GM21447 (cell line): ENCODE results near the gene MSANTD2.
A peak's percentile ranks its signal among the peaks of the same experiment; 100 is the strongest.
"Not testable (repeated sequence)": the region's sequence is repeated elsewhere in the genome, so short reads cannot be mapped to it uniquely, and the experiment has no call there.

Experiments used
- ATAC-seq: cut with Tn5 transposase; IDR thresholded peaks from one replicate; pipeline ENCODE4 v1.9.1; 2021; ENCODE audit not compliant: unreplicated experiment

The MSANTD2 gene

DNA sequence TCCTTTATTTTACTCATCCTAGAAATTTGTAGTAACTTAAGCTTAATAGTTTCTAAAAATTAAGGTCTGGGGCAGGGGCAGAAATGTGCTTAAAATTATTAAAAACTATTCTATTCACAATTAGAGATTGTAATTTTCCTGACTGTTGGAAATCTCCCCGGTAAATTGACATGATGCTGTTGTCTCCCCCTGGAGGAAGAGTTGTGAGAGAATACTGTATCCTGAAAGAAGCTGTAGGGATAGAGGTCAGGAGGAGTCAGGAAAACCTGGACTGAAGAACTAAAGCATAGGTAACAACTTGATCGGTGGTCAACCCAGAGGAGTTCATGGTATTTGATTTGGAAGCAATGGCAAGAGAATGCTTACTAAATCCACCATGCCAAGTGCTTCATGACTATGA, 21.9 kb downstream of the MSANTD2 start:
- ATAC-seq, result no peak

DNA sequence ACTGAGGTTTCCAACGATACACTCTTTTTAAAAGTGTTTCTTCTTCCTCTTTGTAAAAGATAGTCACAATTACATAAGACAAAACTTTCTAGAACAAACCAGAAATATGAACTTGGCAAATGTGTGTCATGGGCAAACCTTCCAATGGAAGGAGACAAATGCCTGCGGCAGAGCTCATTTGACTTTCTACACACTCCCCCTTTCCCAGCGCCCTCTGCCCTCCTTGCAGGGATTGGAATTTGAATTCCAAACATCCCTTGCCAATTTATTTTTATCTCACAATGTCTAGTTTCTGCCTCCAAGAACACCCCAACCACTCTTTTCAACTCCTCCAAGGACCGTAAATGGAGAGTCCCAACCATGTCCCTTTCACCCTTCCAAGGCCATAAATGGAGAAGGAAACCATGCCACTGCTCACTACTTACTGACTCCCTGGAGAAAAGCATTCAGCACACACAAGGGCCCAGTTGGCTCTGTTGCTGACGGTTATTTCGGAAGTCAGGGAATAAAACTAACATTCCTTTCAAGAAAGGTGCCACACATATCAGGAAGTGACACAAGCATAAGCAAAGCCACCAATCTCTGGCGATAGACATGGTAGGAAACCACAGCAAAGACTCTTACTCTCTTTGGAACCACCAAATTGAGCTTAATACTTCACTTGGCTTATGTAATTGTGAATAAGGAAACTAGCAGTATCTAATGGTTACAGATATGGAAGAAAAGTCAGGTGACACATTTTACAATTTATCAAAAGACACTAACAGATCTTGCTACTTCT, 23.2 kb downstream of the MSANTD2 start:
- no peak for ATAC-seq

DNA sequence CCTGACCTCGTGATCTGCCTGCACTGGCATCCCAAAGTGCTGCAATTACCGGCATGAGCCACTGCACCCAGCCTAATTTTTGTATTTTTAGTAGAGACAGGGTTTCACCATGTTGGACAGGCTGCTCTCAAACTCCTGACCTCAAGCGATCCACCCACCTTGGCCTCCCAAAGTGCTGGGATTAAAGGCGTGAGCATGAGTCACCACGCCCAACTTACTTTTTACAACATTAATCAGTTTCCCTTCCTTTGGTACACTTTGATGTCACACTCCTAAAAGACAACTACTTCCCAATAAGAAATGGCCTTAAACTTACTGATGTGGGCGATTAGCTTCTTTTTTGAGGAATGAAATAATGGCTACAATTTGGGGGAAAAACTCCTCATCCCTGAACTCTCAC, 29.2 kb downstream of the MSANTD2 start:
- not testable (repeated sequence) for ATAC-seq

DNA sequence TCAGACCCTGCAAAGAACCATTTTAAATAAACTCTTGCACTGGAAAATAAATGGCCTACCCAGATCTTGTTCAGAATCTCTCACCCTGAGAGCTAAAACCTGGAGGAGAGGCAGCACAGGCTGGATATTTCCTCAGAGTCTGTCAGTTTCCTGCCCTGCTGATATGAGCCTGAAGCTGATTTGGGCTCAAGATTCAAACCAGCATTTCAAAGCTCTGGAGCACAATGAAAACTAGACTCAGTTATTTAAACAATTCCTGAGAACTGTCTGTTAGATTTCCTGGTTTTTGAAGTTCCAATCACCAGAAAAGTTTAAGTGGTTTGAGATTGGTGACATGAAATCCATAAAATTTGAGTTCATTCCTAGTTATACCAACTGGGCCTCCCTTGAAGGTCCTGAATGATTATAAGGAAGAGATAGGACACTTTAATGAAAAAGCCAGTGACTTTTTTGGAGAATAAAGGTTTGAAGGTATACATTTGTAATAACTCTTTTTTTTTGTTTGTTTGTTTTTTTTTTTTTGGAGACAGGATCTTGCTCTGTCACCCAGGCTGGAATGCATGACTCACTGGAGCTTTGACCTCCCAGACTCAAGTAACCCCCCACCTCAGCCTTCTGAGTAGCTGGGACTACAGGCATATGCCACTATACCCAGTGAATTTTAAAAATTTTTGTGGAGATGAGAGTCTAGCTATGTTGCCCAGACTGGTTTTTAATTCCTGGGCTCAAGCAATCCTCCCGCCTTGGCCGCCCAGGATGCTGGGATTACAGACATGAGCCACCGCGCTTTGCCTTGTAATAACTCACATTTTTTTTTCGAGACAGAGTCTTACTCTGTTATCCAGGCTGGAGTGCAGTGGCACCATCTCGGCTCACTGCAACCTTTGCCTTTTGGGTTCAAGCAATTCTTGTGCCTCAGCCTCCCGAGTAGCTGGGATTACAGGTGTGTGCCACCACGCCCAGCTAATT, 30.1 kb downstream of the MSANTD2 start:
- ATAC-seq, result no peak

DNA sequence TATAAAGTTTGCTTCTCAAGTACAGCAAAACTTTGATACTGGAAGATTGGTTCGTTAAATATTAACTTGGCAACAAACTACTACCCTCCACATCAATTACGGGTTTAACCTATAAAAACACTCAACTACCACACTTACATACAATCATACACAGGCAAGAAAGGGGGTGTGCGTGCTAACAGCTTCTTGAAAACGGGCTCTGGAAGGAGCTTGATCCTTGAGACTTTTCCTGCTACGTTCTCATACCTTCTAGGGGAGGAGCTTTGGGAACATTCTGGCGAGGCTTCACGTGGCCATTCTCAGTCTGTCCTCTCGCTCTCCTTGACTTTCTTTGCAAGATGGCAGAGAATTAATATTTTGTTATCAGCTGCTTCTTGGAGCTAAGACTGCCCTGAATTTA, 31.3 kb downstream of the MSANTD2 start:
- ATAC-seq, result no peak

DNA sequence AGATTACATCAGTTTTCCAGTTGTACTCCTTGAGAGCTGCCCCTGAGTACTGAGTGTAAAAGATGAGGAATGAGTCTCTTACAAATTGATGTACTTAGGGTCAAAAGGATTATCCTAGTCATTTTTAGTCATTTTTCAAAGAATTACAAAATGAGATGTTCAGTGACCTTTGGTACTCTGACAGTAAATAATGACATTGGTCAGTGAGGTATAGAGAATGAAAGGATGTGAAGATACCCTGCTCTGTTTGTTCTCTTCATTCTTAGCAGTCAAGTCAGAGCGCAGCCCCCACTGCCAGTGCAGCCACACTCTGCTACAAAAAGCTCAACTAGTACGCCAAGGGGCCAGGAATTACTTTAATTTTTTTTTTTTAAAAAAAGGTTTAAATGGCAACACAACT, 34.0 kb downstream of the MSANTD2 start:
- ATAC-seq, result no peak

DNA sequence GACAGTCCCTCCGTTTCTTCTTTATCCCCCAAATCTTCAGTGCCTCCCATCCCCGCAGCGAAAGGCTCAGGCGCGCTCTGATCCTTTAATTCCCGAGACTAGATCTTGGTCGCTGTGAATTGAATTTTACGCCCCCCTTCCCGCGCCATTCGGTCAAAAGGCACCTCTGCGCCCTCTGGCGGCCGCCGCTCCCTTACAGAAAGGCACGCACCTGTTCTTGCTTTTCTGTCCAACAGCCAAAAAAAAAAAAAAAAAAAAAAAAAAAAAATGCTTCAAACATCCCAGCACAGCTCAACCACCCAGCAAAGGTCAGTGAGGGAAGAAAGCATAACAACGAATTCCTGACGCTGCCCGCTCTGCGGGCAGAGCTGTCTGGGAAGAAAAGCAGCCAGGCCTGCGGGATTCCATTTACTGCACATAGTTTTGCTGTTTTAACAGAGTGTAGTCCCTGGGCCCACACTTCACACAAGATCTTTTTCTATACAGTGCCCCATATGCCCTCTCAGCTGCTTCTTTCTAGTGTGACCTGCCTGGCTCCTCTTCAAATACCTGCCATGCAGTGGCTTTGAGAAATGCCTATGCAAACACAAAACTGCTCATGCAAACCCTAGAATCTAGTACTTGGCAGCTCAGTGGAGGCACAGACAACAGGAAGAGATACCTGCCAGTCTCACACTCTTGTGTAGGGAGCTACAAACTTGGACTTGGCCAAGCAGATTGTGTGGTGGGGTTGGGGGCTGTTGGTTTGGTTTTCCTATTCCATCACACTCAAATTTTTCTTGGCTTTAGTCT, 36.9 kb downstream of the MSANTD2 start:
- peak; percentile 20 for ATAC-seq

DNA sequence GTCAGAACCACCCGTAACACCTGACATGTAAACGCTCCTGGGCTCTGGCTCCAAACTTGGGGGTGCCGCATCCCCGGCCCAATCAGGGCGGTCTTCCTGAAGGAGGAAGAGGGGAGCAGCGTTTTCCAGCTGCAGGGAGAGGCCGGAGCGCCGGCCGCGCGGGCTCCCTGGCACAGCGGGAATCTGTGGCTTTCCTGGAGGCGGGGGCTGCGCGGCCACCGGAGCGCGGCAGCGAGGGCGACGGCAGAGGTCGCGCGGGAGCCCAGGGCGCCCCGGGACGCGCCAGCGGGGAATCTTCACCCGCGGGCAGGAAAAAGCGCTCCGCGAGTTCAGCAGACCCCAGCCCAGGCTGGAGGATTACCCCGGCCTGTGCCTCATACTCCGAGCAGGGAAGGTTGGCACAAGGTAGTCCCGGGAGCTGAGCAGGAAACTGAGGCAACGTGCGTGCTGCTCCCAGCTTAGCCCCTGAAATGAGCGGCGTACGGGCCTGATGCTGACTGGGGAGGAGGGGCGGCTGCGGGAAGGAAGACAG, 37.5 kb downstream of the MSANTD2 start:
- ATAC-seq, result peak; percentile 10

DNA sequence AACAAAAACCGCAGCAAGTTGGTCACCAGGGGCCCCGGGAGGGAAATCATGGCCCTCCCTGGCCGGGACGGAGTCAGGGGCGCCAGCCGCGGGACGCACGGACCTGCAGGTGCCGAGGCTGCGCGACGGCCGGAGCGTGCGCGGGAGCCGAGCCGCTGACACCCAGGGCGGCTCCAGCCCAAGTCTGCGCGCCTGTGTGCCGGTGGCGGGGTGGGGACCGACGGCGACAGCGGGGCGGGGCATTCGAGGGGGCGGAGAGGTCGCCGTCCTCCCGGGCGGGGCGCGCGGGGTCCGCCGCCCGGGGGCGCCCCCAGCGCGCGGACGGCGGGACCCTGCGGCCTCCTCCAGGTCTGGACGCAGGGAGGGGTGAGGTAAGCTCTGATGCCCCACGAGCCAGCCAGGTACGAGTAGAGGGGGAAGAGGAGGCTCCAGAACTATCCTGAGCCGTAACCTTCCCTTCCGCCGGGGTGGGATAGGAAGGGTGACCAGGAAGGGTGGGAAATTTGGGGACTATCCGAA, 38.0 kb downstream of the MSANTD2 start, which contains the start of gene ESAM:
TSS of gene ESAM (minus strand) at position 186 of the 519 bp plus-strand sequence. CDS start at position 50, 136 bp downstream.
- peak; percentile 49 for ATAC-seq

DNA sequence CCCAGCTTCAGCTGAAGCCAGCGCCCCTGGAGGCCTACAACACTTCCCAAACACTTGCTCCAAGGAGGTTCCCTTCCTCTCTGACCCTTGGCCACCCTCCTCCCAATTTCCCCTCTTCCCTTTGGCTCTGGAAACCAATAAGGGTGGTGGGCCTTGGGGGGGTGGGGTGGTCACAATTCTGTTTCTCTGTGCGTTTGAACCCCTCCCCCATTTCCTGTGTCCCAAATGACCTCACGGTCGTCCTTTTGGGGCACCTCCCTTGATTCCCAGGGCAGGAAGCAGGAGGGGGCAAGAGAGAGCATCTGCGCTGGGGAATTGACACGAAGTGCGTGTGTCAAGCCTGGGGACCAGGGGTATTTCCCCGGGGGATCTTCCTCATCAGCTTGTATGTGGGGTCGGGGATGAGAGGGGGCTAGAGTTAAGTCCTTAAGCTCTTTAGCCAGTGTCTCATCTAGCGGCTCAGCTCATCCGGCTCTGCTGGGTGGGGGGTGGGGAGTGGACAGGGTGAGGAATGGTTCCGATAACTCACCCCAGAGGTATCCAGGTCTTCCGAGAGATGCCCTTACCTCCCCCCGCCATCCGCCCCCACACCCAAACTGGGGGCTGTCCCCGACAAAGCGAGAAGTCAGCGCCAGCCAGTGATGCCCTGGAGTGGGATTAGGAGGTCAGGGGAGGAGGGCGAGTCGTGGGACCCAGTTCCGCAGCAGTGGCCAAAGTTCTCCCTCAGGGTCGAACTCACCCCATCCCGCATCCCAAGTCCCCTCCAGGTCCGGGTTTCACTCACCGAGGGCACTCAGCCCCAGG, 38.7 kb downstream of the MSANTD2 start:
- no peak for ATAC-seq

DNA sequence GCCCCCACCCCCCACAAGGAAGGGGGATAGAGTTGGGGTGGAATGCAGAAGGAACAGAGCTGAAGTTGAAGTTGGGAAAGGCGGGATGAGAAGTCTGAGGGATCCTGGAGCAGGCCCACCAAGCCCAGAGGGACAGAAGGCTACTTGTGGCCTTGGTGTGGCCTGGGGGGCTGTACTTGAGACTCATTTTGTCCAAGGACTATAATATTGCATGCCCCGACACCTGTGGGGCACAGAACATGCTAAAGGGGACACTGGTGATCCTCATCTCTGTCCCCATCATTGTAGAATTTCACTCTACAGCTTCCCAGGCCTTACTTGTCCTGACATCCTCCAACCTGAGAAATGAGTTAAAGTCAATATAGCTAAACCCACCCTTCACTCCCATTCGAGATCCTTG, 39.4 kb downstream of the MSANTD2 start:
- no peak for ATAC-seq

DNA sequence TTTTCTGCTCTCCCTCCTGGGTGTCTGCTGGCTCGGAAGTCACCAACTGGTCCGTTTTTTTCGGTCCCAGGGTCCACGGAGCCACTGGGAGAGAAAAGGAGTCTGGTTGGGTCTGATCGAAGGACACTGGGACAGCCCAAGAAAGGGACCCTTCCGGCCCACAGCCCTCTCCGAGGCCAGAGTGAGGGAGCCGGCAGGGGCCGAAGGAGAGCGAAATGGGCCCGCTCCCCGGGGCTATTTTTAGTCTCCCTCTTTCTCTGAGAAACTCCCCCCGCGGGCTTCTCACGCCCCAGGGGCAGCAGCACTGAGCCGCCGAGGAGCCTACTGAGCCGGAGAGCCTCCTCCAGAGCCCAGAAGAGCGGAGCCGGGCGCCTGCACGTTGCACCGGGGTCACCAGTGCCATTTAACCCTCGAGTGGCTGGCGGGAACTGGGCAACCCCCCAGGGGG, 40.0 kb downstream of the MSANTD2 start:
- no peak for ATAC-seq

DNA sequence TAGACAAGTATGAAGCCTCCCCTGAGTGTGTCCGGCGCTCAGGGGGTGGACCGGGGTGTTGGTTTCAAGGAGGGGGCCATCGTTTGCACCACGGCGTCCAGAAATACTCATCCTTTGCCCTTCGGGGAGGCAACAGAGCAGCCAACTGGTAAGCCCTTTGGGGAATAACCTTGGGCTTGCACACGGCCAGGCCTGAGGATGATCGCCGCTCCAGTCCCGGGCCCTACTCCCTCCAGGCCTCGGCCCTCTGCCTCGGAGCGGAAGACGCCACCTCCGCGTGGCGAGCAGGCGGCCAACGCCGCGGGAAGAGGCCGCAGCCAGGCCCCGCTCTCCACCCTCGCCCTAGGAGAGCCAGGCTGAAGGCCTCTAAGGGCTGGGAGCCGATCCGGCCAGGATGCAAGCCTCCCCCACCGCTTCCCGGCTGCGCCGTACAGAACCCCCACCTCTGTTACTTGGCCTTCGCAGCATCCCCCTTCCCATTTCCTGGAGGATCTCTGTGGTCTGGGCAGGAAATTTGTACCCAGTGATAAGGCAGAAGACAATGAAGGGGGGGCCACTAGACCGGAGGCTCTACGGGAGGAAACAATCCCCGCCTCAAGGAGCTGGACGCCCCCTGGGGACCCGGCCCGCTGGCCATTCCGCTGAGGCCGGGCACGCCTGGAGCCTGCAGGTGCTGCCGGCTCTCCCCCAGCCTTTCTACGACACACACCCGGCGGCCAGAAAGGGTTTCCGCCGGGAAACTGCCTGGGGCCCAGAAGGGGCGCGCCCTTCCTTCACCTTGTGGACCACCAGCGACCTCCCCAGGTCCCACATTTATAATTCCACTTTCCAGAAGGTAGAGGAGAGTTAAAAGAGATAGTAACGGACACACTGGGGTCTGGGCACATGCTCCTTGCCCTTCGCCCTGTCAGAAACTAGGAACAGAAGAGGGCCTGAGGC, 40.7 kb downstream of the MSANTD2 start:
- ATAC-seq, result no peak

DNA sequence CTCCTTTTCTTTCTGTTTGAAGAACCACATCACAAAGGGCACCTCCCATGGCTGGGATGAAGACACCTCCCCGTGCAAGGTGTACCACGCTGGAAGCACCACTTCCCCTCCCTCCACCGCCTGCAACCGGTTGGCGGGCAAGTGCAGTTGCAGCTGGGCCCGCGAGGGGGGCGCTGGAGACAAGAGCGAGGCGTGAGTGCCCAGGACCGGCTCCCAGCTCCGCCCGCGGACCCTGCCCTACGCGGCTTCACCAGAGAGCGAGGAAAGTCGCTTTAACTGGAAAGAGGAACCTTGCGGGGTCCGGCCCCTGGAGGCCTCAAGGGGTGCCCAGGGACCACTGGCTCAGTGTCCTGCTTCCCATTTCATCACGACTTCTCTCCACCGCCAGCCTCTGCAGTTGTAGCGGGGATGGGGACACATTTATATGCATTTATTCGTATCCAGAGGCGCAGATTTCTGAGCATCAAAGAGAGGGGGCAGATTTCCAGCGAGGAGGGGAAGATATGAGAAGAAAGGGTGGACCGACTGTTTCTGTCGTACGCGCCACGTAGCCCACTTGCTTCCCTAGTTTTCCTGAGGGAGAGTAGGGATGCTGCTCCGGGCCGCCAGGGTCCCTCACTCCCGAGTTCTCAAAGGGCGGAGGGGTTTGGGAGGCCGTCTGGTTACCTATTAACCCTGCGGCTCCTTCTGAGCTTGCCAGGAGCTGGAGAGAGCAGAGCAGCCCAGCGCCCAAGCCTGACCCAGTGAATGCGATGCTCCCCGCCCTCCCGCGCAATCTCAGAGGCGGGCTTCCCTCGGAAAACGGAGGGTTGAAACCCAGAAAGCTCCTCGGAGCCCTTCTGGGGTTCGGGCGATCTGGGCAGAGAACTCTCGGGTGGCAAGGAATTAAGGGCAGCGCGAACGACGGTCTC, 41.6 kb downstream of the MSANTD2 start:
- ATAC-seq, result peak; percentile 44

DNA sequence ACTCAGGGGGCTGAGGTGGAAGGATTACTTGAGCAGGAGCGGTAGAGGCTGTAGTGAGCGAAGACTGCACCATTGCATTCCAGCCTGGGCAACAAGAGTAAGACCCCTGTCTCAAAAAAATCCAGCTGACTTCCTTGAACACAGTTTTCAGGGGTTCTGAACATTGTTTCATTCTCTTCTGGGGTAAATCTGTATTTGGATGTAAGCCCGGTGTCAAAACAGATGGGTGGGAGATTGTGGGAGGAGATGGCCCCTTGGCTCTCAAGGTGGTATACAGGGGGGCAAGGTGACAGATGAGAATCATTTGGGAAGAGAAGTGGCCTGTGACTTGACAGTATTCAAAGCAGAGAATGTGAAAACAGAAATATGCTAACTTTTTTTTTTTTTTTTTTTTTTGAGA, 42.9 kb downstream of the MSANTD2 start:
- ATAC-seq, result no peak

DNA sequence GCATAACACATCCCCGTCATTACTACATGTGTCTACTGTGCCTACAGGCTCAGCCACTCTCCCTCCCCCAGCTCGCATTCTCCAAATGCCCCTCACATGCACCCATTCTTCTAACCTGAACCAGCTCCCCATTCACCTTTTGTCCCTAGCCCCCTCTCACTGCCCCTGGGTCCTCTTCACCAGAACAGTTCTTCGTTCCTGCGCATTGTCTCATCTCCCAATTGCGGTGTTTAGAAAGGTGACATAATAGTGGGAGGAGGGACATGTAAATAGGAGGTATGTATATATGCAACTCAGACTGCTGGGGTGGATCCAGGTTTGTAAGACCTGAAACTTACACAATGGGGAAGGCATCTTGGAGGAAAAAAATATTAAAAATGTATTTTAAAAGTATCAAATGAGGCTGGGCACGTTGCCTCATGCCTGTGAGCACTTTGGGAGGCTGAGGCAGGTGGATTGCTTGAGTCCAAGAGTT, 43.4 kb downstream of the MSANTD2 start:
- no peak for ATAC-seq

DNA sequence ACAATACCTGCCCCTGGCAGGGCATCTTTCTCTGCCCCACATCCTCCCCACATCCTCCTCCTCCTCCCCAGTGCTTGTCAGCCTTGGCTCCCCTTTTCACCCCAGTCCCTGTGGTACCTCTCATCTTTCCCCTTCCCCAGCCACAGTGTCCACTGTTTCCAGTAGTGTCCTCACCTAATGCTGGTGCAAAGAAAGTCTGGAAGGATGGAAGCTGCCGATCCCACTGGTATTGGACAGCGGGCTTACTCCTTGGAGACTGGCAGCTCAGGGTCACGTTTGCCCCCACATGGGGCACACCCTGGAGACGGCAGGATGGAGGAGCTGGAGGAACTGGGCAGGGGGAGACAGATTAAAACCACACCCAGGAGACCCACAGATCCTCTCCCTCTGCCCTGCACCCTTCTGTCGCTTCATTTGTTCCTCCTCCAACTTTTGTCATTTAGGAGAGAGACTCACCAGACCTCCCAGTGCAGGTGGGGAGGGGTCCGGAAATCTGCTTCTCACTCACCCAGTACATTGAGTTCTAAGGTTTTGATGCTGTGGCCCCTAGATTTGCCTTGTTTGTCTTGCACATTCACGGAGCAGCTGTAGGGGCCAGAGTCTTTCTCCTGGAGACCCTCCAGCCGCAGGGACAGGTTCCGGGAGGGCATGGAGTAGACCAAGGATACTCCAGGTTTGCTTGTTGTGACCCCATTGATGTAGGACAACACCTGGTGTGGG, 44.0 kb downstream of the MSANTD2 start:
- ATAC-seq, result no peak
